Limb (tissue), 2 donors: ENCODE measurements around the gene OSBPL3.

Experiments used
- DNase-seq, 2 donors: peaks; one replicate each; pipeline ENCODE4 v3.0.0-alpha.2; 2016; ENCODE audit errors: extremely low spot score in 2 of 2

Gene OSBPL3

GRCh38 chr7:24828891-24829661, 150.9 kb downstream of the OSBPL3 start:
- DNase-seq: peak in 1 of 2 donors; percentile 42

GRCh38 chr7:24827589-24827988, 152.4 kb downstream of the OSBPL3 start:
- DNase-seq: no peak

DNA sequence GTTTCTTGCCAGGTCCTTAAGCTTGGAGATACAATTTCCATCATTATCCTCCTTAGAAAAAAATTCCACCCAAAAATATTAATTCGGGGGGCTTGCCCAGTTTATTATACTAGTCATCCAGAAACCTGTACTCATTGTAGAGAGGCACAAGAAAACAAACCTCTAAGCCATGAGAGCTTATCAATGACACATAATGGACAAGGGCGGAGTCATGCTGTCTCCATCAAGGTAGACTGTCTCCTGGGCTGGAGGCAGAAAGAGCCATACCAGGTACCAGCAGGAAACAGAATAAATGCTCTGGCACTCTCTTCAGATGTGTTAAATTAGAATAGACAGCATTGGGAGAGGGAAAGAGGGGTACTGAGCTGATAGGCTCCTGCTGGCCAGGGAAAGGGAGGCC, 153.0 kb downstream of the OSBPL3 start:
- no peak for DNase-seq

GRCh38 chr7:24826662-24827020, 153.3 kb downstream of the OSBPL3 start:
- DNase-seq: no peak

DNA sequence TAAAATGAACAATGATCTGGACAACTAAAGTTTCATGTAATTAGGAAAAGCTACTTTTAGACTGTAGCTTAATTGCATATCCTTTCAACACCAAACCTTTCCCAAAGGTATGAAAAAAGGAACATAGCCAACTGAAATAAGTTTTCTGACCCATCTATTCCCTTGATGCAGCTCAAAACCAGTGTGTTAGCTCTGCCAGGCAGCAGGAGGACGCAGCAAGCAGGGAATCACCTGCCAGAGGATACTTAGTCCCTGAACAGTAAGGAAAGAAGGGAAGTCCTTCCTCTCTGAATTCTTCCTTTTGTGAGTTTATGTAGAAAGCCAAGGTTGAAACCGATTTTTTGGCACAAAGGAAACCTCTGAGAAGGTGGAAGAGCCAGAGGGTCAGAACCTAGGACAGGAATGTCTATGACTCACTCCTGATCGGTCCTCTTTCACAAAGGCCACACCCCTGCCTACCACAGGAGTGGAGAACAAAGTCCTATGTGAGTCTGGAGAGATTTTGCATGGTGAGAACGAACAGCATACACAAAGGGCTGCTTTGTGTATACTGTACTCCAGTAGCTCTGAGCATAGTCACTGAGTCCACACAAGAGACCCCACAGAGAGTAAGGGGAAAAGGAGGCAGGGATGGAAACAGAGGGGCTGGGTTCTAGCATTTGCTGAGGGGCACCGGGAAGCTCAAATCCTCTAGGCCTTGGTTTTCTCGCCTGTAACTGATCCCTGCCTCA, 153.9 kb downstream of the OSBPL3 start:
- no peak for DNase-seq

- DNase-seq: no peak
These were observed 154.6 kb downstream of the OSBPL3 start for GRCh38 chr7:24825381-24825794.

- no peak for DNase-seq
These were observed 155.1 kb downstream of the OSBPL3 start for GRCh38 chr7:24824896-24825295.

DNA sequence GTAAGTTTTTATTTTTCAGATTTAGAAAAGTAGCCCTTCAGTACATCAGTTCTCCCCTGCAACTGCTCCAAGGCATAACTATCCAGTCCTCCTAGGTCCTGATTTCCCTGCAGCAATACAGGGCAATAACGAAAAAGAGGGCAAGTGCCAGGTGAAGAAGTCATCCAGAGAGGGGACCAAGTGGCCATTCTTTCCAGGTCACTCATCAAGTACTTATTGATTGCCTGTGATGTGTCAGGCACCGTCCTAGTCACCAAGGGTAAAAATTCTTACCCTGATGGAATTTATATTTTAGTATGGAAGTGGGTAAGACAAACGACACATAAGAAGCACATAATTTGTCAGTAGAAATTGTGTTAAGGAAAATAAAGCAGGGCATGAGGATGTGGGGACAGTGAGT, 155.6 kb downstream of the OSBPL3 start:
- DNase-seq: no peak

DNA sequence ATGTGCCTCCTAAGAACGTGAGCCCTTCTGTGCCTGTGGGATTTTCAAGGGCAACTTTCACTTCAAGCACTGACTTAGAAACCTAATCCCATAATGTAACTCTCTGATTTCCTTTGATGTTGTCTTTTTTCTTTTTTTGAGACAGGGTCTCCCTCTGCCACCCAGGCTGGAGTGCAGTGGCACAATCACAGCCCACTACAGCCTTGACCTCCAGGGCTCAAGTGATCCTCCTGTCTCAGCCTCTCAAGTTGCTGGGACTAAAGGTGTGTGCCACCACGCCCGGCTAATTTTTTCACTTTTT, 158.3 kb downstream of the OSBPL3 start:
- DNase-seq: no peak

DNA sequence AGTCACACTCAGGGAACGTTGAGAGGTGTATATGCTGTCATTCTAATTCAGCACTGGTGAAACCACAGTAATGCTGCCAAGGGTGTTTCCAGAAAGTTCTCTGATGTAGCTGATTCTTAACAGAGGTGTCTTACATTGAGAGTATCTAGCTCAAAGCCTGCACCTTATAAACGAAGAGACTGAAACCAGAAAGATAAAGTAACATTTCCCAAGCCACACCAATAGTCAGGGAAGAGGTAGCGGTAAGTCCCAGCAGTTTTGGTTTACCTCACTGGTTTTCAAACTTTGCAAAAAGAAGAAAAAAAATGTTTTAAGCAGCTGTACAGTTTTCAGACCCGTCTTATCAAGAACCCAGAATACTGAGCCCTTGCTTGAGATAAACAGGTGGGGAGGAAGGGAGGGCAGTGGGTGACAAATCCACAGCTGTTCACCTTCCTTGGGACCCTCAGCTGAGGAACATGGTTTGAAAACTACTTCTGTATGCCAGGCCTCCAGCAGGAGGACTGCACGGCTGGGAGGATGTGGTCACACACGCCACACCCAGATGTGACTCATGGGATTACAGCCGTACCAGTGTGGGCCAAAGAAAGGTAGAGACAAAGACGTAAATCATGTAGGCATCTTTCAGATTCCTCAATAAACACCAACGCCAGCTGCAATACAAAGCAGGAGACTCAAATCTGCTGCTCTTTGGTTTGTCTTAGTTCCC, 158.8 kb downstream of the OSBPL3 start:
- no peak for DNase-seq

GRCh38 chr7:24820730-24821044, 159.3 kb downstream of the OSBPL3 start:
- DNase-seq: no peak

DNA sequence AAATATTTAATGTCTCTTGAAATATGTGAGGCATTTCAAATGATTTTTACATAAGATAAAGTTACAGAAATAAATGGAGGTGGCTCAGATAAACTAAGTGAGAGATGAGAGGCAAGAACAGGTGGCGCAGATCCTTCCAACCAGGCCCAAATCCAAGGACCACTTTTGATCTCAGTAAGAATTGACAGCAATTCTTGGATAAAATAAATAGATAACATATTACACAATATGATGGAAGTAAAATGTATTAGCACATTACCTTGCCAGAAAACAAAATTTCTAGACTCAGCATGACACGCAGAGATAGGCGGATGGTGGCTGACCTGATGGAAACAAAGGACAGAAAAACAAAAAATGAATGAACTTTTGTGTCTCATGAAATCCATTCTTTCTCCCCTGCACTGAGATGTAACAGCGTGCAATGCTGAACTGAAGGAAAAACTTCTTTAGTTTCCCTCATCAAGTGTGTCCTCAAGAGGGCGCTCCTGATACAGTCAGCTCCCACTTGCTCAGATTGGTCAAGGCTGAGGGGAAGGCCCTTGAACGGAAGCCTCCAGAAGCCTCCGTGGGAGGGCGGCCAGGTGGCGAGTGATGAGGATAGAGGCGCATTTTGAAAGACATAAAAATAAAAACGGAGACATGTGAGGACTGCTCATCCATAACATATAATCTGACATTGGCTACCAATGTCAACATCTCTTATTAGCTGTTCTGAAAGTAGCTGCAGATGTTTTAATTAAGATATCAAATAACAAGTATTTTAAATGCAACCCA, 159.9 kb downstream of the OSBPL3 start:
- DNase-seq: peak; percentile 77 to 81

DNA sequence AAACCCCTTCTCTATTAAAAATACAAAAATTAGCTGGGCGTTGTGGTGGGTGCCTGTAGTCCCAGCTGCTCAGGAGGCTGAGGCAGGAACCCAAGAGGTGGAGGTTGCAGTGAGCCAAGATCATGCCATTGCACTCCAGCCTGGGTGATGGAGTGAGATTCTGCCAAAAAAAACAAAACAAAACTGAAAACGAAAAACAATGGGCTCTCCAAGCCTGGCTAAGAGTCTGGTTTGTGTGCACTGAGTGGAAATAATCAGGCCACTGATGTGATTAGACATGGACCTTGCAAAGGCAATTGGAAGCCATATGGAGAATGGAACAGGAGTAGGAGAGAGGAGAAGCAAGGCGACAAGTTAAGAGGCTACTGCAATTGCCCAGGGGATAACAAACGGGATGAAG, 162.6 kb downstream of the OSBPL3 start:
- DNase-seq: no peak

DNA sequence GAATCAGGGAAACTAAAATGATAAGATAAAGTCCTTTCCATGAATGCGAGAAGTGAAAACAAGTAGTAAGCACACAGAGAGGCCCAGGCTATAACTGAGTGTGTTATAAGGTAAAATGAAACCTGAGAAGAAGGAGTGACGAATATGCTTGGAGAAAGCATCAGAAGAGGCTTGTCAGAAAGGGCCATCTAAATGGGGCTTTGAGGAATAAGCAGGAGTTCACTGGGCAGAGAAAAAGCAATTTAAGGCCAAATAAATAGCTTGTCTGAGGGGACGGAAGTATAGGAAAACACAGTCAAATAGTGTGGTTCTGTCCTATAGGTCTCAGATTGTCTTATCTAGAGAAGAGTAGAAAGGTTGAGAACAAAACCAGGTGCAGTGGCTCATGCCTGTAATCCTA, 163.1 kb downstream of the OSBPL3 start:
- DNase-seq: no peak

- DNase-seq: peak in 1 of 2 donors; percentile 68
These were observed 167.6 kb downstream of the OSBPL3 start for GRCh38 chr7:24812305-24812945.

- no peak for DNase-seq
These were observed 171.5 kb downstream of the OSBPL3 start for GRCh38 chr7:24808518-24808917.

DNA sequence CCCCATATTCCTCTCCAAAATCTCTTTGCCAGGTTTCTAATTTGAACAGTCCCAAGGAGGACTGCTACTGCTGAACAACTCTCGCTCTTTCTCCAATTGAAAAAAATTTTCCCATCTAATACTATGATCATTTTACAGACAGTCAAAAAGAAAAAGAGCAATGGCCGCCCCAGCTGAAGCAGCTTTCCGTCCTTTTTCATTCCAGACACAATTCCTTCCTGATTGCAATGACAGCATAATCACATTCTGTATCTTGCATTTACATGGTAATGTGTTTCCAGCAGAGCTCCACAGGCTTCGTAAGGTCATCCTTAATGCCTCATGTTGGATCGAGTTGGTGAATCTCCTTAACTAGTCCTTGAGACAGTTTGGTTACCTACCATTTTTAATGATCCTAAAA, 177.7 kb downstream of the OSBPL3 start:
- no peak for DNase-seq

GRCh38 chr7:24801883-24802282, 178.1 kb downstream of the OSBPL3 start:
- no peak for DNase-seq

GRCh38 chr7:24800667-24801066, 179.3 kb downstream of the OSBPL3 start:
- no peak for DNase-seq

DNA sequence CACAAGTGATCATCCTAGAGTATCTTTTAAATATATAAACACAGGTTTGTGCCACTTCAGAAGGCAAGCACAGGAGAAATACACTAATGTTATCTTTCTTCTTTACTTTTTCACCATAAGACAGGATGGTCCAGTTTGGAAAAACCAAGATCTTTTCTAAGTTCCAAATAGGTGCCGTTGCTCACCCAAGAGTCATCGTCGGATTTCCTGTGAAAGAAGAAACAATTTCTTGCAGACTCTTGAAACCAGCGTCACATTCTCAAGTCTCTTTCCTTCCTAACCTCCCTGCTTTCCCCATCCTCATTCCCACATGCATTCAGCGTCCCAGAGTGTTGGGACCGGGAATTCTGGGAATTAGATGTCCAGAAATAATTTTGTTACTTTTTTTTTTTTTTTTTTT, 179.9 kb downstream of the OSBPL3 start:
- no peak for DNase-seq

- DNase-seq: no peak
These were observed 180.5 kb downstream of the OSBPL3 start for GRCh38 chr7:24799506-24799905.

DNA sequence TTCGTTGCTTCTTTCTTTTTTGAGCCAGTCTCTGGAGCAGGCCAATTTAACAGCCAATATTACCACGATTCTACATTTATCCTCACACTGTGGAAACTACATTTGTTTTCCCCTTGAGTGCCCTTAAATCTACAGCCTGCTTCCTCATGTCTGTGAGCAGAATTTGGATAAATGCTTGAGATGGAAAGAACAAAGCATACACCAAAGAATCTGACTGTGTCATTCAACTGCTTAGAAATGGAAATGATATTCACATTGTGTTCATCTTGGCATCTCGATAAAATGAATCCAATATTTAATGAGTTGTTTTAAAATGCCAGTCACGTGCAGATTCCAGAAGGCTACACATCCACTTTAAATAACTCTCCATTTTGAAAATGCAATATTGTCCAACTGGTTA, 181.7 kb downstream of the OSBPL3 start:
- no peak for DNase-seq
